Measurements from ENCODE around the gene TAF11L3. TPM values are rescaled to one million over a fixed set of nuclear protein-coding genes. Genes with fewer than 3 reads are reported as not detected.
"Not testable (repeated sequence)": the region's sequence is repeated elsewhere in the genome, so short reads cannot be mapped to it uniquely, and the experiment has no call there.

The TAF11L3 gene
- total RNA-seq, 1 experiment from 2014 or later: not detected

- H3K4me3 Mint-ChIP-seq (ENCODE audit: unreplicated experiment); H3K27me3 ChIP-seq (replicated peaks; ENCODE audit: control insufficient read depth, insufficient read depth, low read length); H3K4me1 Mint-ChIP-seq (ENCODE audit: low read depth, unreplicated experiment); H3K27ac Mint-ChIP-seq (ENCODE audit: unreplicated experiment); H3K9me3 Mint-ChIP-seq (ENCODE audit: unreplicated experiment); intact Hi-C loops (cut with micrococcal nuclease; ENCODE audit: unreplicated experiment); CTCF ChIA-PET; H3K36me3 ChIP-seq (ENCODE audit: control insufficient read depth, insufficient read depth, low read length); DNase-seq; H3K27me3 Mint-ChIP-seq (ENCODE audit: insufficient read depth, unreplicated experiment); H3K9me3 ChIP-seq; H3K36me3 Mint-ChIP-seq (ENCODE audit: insufficient read depth, unreplicated experiment); BruUV-seq (replicated peaks); POLR2A ChIA-PET; H3K4me1 ChIP-seq; H3K4me3 ChIP-seq (ENCODE audit: low read depth, low read length): not testable (repeated sequence)
Observed at GRCh38 chr5:17528369-17528768, 10.2 kb downstream of the TAF11L3 start, which contains the start of gene TAF11L6. TSS of gene TAF11L6 (plus strand) at chr5:17528669.

Other genes starting within 250 kb of the TAF11L3 start
- not detected in 2 replicates for gene TAF11L2, start 20.1 kb upstream of the TAF11L3 start, total RNA-seq (2022)
- not detected in 2 replicates for gene TAF11L4, start 3.4 kb downstream of the TAF11L3 start, total RNA-seq (2022)
- not detected in 2 replicates for gene TAF11L5, start 6.9 kb downstream of the TAF11L3 start, total RNA-seq (2022)
- gene TAF11L6, start 10.3 kb downstream of the TAF11L3 start, total RNA-seq (2022): not detected in 2 replicates
- gene TAF11L7, start 67.4 kb downstream of the TAF11L3 start, total RNA-seq (2022): not detected in 2 replicates
- gene TAF11L8, start 72.6 kb downstream of the TAF11L3 start, total RNA-seq (2022): not detected in 2 replicates
- gene TAF11L9, start 76.0 kb downstream of the TAF11L3 start, total RNA-seq (2022): not detected in 2 replicates
- not detected in 2 replicates for gene TAF11L10, start 79.5 kb downstream of the TAF11L3 start, total RNA-seq (2022)
- gene TAF11L11, start 85.8 kb downstream of the TAF11L3 start, total RNA-seq (2022): not detected in 2 replicates
- gene TAF11L12, start 92.0 kb downstream of the TAF11L3 start, total RNA-seq (2022): not detected in 2 replicates
- not detected in 2 replicates for gene TAF11L13, start 113.7 kb downstream of the TAF11L3 start, total RNA-seq (2022)
- gene TAF11L14, start 116.1 kb downstream of the TAF11L3 start, total RNA-seq (2022): not detected in 2 replicates

Measured in Caco-2 (cell line).